IMR-90 (cell line): ENCODE data around the gene LRP1B. TPM values are rescaled to one million over a fixed set of nuclear protein-coding genes. Genes with fewer than 3 reads are reported as not detected.

Source experiments
- ATAC-seq: fragments of 200-7000 bp; cut with Tn5 transposase; 2 replicates; pipeline ENCODE4 v1.9.1; 2020; ENCODE audit warnings: low read depth, mild to moderate bottlenecking, moderate library complexity
- BruUV-seq: library from RNA; stranded (reverse); fragments of 400-500 nt; replicated peaks from 2 replicates; lab custom pipeline; 2021; lab: Mats Ljungman, UMichigan
- CTCF ChIA-PET: fragments of 300-600 bp; formaldehyde crosslinking; extraction: SDS; loops from one replicate; lab custom pipeline; 2021; ENCODE audit warnings: antibody characterized with exemption; lab: Yijun Ruan, JAX
- POLR2A ChIA-PET: fragments of 300-600 bp; sonication (Branson Sonifier 250); formaldehyde crosslinking; loops from one replicate; lab custom pipeline; 2022; ENCODE audit warnings: antibody characterized with exemption; ENCODE audit not compliant: unreplicated experiment; lab: Charles Lee
- DNase-seq: peaks from one replicate; pipeline ENCODE4 v3.0.0; 2013
- H2AFZ ChIP-seq: replicated peaks from 2 replicates; pipeline ENCODE3; 2013; ENCODE audit warnings: low read length, mild to moderate bottlenecking; ENCODE audit not compliant: poor library complexity
- H2AK5ac ChIP-seq: 2 replicates; pipeline ENCODE4 v1.6.1; 2013; ENCODE audit warnings: low read depth, low read length, inconsistent platforms
- H2AK9ac ChIP-seq: replicated peaks from 2 replicates; pipeline ENCODE3; 2013; ENCODE audit warnings: mild to moderate bottlenecking, low read depth, low read length, moderate library complexity; ENCODE audit not compliant: poor library complexity
- H2BK120ac ChIP-seq: 2 replicates; pipeline ENCODE4 v1.6.1; 2013; ENCODE audit warnings: low read depth, low read length, inconsistent platforms
- H2BK15ac ChIP-seq: 3 replicates; pipeline ENCODE4 v1.6.1; 2013; ENCODE audit warnings: low read depth, low read length, inconsistent platforms
- H2BK20ac ChIP-seq: 2 replicates; pipeline ENCODE4 v1.6.1; 2013; ENCODE audit warnings: low read depth, mild to moderate bottlenecking, inconsistent platforms, low read length, moderate library complexity
- H2BK5ac ChIP-seq: 2 replicates; pipeline ENCODE4 v1.6.1; 2013; ENCODE audit warnings: mild to moderate bottlenecking, low read depth, low read length, inconsistent platforms; ENCODE audit not compliant: poor library complexity, severe bottlenecking
- H3K14ac ChIP-seq: replicated peaks from 2 replicates; pipeline ENCODE4 v1.6.1; 2013; ENCODE audit warnings: low read depth, low read length, inconsistent platforms
- H3K18ac ChIP-seq: 2 replicates; pipeline ENCODE4 v1.6.1; 2013; ENCODE audit warnings: low read depth, low read length, control low read depth
- H3K23ac ChIP-seq: 2 replicates; pipeline ENCODE4 v1.6.1; 2013; ENCODE audit warnings: low read depth, low read length, inconsistent platforms
- H3K27ac ChIP-seq: 2 replicates; pipeline ENCODE4 v1.5.1; 2013; ENCODE audit warnings: mild to moderate bottlenecking, control low read depth, low read length; ENCODE audit not compliant: insufficient read depth
- H3K27me3 ChIP-seq: 2 replicates; pipeline ENCODE4 v1.6.1; 2013; ENCODE audit warnings: low read length; ENCODE audit not compliant: control insufficient read depth, insufficient read depth
- H3K36me3 ChIP-seq: 2 replicates; pipeline ENCODE4 v1.6.1; 2013; ENCODE audit warnings: low read length, mixed read lengths; ENCODE audit not compliant: control insufficient read depth, insufficient read depth
- H3K4ac ChIP-seq: 2 replicates; pipeline ENCODE4 v1.6.1; 2013; ENCODE audit warnings: low read depth, low read length, inconsistent platforms
- H3K4me1 ChIP-seq: 2 replicates; pipeline ENCODE4 v1.6.1; 2013; ENCODE audit warnings: low read length, mixed read lengths; ENCODE audit not compliant: control insufficient read depth, insufficient read depth
- H3K4me2 ChIP-seq: 2 replicates; pipeline ENCODE4 v1.6.1; 2013; ENCODE audit warnings: low read depth, mild to moderate bottlenecking, control low read depth, low read length, moderate library complexity
- H3K4me3 ChIP-seq: 2 replicates; pipeline ENCODE4 v1.5.1; 2013; ENCODE audit warnings: low read depth, mild to moderate bottlenecking, control low read depth, low read length, moderate library complexity; ENCODE audit not compliant: insufficient read depth
- H3K56ac ChIP-seq: 2 replicates; pipeline ENCODE4 v1.6.1; 2013; ENCODE audit warnings: low read length, inconsistent platforms; ENCODE audit not compliant: insufficient read depth; ENCODE audit errors: extremely low read depth
- H3K79me1 ChIP-seq, 2 experiments: 2 replicates each; pipeline ENCODE4 v1.6.1; 2013; ENCODE audit warnings: low read length in 2 of 2, inconsistent platforms in 1 of 2, low read depth in 1 of 2
- H3K9ac ChIP-seq: 2 replicates; pipeline ENCODE4 v1.6.1; 2013; ENCODE audit warnings: low read depth, low read length, control low read depth
- H3K9me1 ChIP-seq: 2 replicates; pipeline ENCODE4 v1.6.1; 2013; ENCODE audit warnings: low read length, inconsistent platforms; ENCODE audit not compliant: insufficient read depth
- H3K9me3 ChIP-seq: 2 replicates; pipeline ENCODE4 v1.6.1; 2013; ENCODE audit warnings: low read length; ENCODE audit not compliant: control insufficient read depth, insufficient read depth
- H4K20me1 ChIP-seq: 2 replicates; pipeline ENCODE4 v1.6.1; 2013; ENCODE audit warnings: low read length, inconsistent platforms; ENCODE audit not compliant: insufficient read depth
- H4K5ac ChIP-seq: 2 replicates; pipeline ENCODE4 v1.6.1; 2013; ENCODE audit warnings: mild to moderate bottlenecking, low read depth, low read length, control low read depth
- H4K8ac ChIP-seq, 2 experiments: 2 replicates each; pipeline ENCODE4 v1.6.1; 2013; ENCODE audit warnings: low read depth in 2 of 2, low read length in 2 of 2, control low read depth in 1 of 2, inconsistent platforms in 1 of 2
- H4K91ac ChIP-seq: 2 replicates; pipeline ENCODE4 v1.6.1; 2013; ENCODE audit warnings: low read depth, low read length, inconsistent platforms; ENCODE audit not compliant: insufficient read depth
- BHLHE40 ChIP-seq: fragments of 150-350 bp; IDR thresholded peaks from 2 replicates; pipeline ENCODE4 v1.6.1; 2016; ENCODE audit warnings: mild to moderate bottlenecking, low read depth, low read length
- FOS ChIP-seq: fragments of 150-350 bp; IDR thresholded peaks from 2 replicates; pipeline ENCODE4 v1.6.1; 2016; ENCODE audit warnings: low read depth, low read length
- MXI1 ChIP-seq: IDR thresholded peaks from 2 replicates; pipeline ENCODE4 v1.6.1; 2012; ENCODE audit warnings: low read depth, mild to moderate bottlenecking, low read length, moderate library complexity, borderline replicate concordance
- NFE2L2 ChIP-seq: fragments of 150-350 bp; IDR thresholded peaks from 2 replicates; pipeline ENCODE4 v1.6.1; 2016; ENCODE audit warnings: low read depth, mild to moderate bottlenecking, low read length
- POLR2A ChIP-seq: IDR thresholded peaks from 2 replicates; pipeline ENCODE4 v1.6.1; 2012; ENCODE audit warnings: mild to moderate bottlenecking, low read depth, low read length
- RAD21 ChIP-seq: IDR thresholded peaks from 2 replicates; pipeline ENCODE4 v1.6.1; 2012; ENCODE audit warnings: low read length, improper control_type of control experiment
- RFX5 ChIP-seq: IDR thresholded peaks from 2 replicates; pipeline ENCODE4 v1.8.0; 2012; ENCODE audit warnings: low read depth, mild to moderate bottlenecking, low read length, moderate library complexity
- SMC3 ChIP-seq: fragments of 150-350 bp; IDR thresholded peaks from 2 replicates; pipeline ENCODE4 v1.6.1; 2016; ENCODE audit warnings: low read depth, mild to moderate bottlenecking, antibody characterized with exemption, low read length, moderate library complexity
- dilution Hi-C: fragments of 300-500 bp; cut with HindIII; formaldehyde crosslinking; loops from one replicate; pipeline ENCODE4 v1.14.3; 2018; ENCODE audit warnings: low sequenced_read_pairs; ENCODE audit not compliant: unreplicated experiment
- in situ Hi-C: fragments of 300-500 bp; cut with MboI; formaldehyde crosslinking; loops from 3 replicates; pipeline ENCODE4 v1.14.3; 2019; ENCODE audit warnings: low sequenced_read_pairs, inconsistent platforms, mixed read lengths
- intact Hi-C: fragments of 100-400 bp; cut with micrococcal nuclease; formaldehyde crosslinking; loops from 2 replicates; pipeline ENCODE4 v1.10.0; 2022
- polyA plus RNA-seq, 3 experiments: library from polyadenylated mRNA; depleted of rRNA; stranded (reverse); fragments of >200 nt; gene quantifications; 2 replicates each; pipeline ENCODE4 v1.2.3, GENCODE V29; 2012; ENCODE audit warnings: low replicate concordance in 1 of 3
- total RNA-seq: library from RNA; depleted of rRNA; stranded (reverse); fragments of >200 nt; gene quantifications from 2 replicates; pipeline ENCODE4 v1.2.3, GENCODE V29; 2012
- TF ChIP-seq, protein P1 (sequence below): fragments of 150-350 bp; IDR thresholded peaks from 2 replicates; pipeline ENCODE4 v1.6.1; 2016; ENCODE audit warnings: low read depth, mild to moderate bottlenecking, low read length, moderate library complexity, borderline replicate concordance
- TF ChIP-seq, protein P2 (sequence below): fragments of 150-350 bp; IDR thresholded peaks from 2 replicates; pipeline ENCODE4 v1.6.1; 2017; ENCODE audit warnings: mild to moderate bottlenecking, antibody characterized with exemption, low read length, low read depth

LRP1B gene
- total and polyA plus RNA-seq, 2 of the 4 experiments (the other 2 are of a cell fraction), result under 0.01 to 0.02 TPM

DNA sequence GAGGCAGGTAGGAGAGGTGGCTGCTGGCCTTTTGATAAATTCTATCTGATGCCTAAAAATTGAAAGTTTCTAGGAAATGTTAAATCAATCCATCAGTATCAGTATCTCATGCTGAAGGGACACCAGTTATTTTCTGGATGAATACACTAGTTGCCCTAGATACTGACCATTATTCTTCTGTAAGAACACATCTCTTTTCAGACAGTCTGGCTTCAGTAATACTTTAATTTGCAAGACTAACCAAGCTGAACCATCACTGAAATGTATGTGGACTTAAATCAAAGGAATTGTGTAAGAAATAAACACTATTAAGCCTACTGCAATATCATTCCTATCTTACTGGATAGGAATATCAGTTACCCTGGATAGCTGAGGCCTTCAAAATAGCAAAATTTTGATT lies 1546.3 kb downstream of the LRP1B start:
- Histone ChIP-seq H3K9me3 (no peaks in the 10 kb centered on the region), H4K5ac (no peak overlapping the region), H2BK20ac (no peak overlapping the region), H3K4me3 (no peak overlapping the region), H2BK15ac (no peak overlapping the region), H3K9me1 (no peaks in the 10 kb centered on the region), H3K27me3 (no peaks in the 10 kb centered on the region), H2AK5ac (no peak overlapping the region), H3K4ac (no peak overlapping the region), H2BK120ac (no peak overlapping the region), H4K91ac (no peak overlapping the region), H3K4me1 (no peaks in the 10 kb centered on the region), H3K18ac (no peak overlapping the region), H4K20me1 (no peaks in the 10 kb centered on the region), H3K27ac (no peak overlapping the region), H2AFZ (no peak overlapping the region), H3K23ac (no peak overlapping the region), H2AK9ac (no peak overlapping the region), H3K56ac (no peak overlapping the region), H3K9ac (no peak overlapping the region), H3K36me3 (no peaks in the 10 kb centered on the region), H2BK5ac (no peak overlapping the region), H3K79me1 (no peaks in the 10 kb centered on the region), H3K4me2 (no peak overlapping the region), H3K14ac (no peak overlapping the region), H4K8ac (no peak overlapping the region)
- ATAC-seq (no peak), DNase-seq (no peak)
- dilution Hi-C loops, result no loop called here
- intact Hi-C loops, result no loop called here
- no TSS peak for BruUV-seq
- POLR2A ChIA-PET, result interaction anchor here (0.7 kb wide), 1 partner anchor 113 kb away, joined by 3 read pairs; no protein-coding TSS in a partner anchor
- in situ Hi-C loops, result no loop called here
- TF ChIP-seq NFE2L2, result no peak
- TF ChIP-seq RFX5, result no peak
- no peak for TF ChIP-seq BHLHE40
- no peak for TF ChIP-seq FOS
- TF ChIP-seq, protein P1, sequence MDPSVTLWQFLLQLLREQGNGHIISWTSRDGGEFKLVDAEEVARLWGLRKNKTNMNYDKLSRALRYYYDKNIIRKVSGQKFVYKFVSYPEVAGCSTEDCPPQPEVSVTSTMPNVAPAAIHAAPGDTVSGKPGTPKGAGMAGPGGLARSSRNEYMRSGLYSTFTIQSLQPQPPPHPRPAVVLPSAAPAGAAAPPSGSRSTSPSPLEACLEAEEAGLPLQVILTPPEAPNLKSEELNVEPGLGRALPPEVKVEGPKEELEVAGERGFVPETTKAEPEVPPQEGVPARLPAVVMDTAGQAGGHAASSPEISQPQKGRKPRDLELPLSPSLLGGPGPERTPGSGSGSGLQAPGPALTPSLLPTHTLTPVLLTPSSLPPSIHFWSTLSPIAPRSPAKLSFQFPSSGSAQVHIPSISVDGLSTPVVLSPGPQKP, result no peak
- no peak for TF ChIP-seq POLR2A
- TF ChIP-seq SMC3, result no peak
- TF ChIP-seq, protein P2, sequence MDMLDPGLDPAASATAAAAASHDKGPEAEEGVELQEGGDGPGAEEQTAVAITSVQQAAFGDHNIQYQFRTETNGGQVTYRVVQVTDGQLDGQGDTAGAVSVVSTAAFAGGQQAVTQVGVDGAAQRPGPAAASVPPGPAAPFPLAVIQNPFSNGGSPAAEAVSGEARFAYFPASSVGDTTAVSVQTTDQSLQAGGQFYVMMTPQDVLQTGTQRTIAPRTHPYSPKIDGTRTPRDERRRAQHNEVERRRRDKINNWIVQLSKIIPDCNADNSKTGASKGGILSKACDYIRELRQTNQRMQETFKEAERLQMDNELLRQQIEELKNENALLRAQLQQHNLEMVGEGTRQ, result no peak
- no peak for TF ChIP-seq MXI1
- TF ChIP-seq RAD21, result no peak
- CTCF ChIA-PET, result interaction anchor here (1.1 kb wide), 1 partner anchor 10 kb away, joined by 3 read pairs; no protein-coding TSS in a partner anchor
